BE2C (cell line): ENCODE measurements around the gene GTF2IRD1.
"Not testable (repeated sequence)": the region's sequence is repeated elsewhere in the genome, so short reads cannot be mapped to it uniquely, and the experiment has no call there.

ENCODE experiments used
- DNase-seq: peaks from one replicate; pipeline ENCODE4 v3.0.0-alpha.2; 2020
- H3K27me3 ChIP-seq: fragments of 250-450 bp; sonication (Bioruptor Pico); 2 replicates; pipeline ENCODE4 v1.5.1; 2020; ENCODE audit warnings: mild to moderate bottlenecking
- H3K36me3 ChIP-seq: fragments of 250-450 bp; sonication (Bioruptor Pico); 2 replicates; pipeline ENCODE4 v1.5.1; 2020; ENCODE audit warnings: mild to moderate bottlenecking
- H3K4me1 ChIP-seq: fragments of 250-450 bp; sonication (Bioruptor Pico); 2 replicates; pipeline ENCODE4 v1.5.1; 2020
- H3K4me3 ChIP-seq: 2 replicates; pipeline ENCODE4 v1.5.1; 2011; ENCODE audit warnings: low read depth, low read length
- H3K9me3 ChIP-seq: fragments of 250-450 bp; sonication (Bioruptor Pico); 2 replicates; pipeline ENCODE4 v1.5.1; 2020
- TF ChIP-seq, protein P1 (sequence below): IDR thresholded peaks from 2 replicates; pipeline ENCODE4 v1.5.1; 2012; ENCODE audit warnings: mild to moderate bottlenecking, low read depth, low read length

Gene GTF2IRD1

DNA sequence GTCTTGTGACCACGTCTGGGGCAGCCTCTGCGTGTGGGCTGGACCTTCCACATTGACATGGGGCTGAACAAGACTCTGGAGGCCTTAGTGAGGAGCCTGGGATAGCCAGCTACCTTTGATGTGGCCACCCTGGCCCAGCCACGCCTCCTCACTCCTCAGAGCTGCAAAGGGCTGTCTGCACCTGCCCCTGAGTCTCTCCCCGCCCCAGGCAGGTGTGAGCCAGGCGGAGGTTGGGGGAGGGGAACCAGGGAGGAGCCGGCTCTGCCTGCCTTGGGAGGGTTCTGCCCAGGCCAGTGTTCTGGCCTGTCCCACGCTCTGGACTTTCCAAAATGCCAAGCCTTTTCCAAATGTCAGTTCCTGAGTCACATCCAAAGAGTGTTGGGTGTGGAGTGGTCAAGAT lies 72.2 kb downstream of the GTF2IRD1 start:
- TF ChIP-seq, protein P1, sequence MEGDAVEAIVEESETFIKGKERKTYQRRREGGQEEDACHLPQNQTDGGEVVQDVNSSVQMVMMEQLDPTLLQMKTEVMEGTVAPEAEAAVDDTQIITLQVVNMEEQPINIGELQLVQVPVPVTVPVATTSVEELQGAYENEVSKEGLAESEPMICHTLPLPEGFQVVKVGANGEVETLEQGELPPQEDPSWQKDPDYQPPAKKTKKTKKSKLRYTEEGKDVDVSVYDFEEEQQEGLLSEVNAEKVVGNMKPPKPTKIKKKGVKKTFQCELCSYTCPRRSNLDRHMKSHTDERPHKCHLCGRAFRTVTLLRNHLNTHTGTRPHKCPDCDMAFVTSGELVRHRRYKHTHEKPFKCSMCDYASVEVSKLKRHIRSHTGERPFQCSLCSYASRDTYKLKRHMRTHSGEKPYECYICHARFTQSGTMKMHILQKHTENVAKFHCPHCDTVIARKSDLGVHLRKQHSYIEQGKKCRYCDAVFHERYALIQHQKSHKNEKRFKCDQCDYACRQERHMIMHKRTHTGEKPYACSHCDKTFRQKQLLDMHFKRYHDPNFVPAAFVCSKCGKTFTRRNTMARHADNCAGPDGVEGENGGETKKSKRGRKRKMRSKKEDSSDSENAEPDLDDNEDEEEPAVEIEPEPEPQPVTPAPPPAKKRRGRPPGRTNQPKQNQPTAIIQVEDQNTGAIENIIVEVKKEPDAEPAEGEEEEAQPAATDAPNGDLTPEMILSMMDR = no peak
- Histone ChIP-seq H3K27me3 (no peaks in the 10 kb centered on the region), H3K9me3 (no peaks in the 10 kb centered on the region; the same call in 1 of the 2 replicates), H3K4me3 (no peak overlapping the region), H3K36me3 (peaks cover 21% of the 10 kb centered on the region), H3K4me1 (no peaks in the 10 kb centered on the region)
- DNase-seq = no peak

DNA sequence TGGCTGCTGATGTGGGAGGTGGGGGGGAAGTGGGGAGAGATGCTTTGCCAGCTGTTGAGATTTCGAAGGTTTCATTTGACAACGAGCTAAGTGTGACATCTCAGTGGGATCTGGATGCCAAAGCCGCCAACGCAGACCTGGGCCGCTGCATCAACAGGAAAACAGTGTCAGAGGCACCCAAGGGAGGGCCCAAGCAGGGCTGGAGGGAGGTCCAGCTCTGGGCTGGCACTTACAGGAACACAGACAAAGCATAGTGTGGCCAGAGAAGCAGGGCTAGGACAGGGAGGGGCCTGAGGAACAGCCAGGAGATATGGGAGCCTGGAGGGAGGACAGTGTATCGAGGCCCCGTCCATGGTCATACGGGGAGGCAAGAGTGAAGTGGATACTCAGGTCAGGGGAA lies 73.1 kb downstream of the GTF2IRD1 start:
- Histone ChIP-seq H3K4me3 (no peak overlapping the region), H3K36me3 (peaks cover 18% of the 10 kb centered on the region), H3K9me3 (no peaks in the 10 kb centered on the region; the same call in 1 of the 2 replicates), H3K4me1 (no peaks in the 10 kb centered on the region), H3K27me3 (no peaks in the 10 kb centered on the region)
- TF ChIP-seq, protein P1 = no peak
- no peak for DNase-seq

DNA sequence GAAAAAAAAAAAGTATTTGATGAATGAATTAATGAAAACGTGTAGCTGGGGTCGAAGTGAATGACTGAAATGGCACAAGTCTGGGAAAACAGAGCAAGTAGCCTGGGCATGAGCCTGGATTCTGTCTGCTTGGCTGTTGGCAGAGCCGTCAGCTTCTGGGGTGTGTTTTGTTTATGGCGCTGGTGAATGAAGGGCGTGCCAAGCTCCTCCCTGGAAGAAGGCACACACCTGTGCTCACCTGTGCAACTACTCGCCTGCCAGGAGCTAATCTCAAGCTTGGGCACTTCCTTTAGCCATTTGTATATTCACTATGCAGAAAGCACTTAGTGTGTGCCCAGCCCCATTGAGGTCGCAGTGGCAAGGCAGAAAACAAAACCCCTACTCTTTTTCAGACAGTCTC lies 74.1 kb downstream of the GTF2IRD1 start:
- Histone ChIP-seq H3K9me3 (no peaks in the 10 kb centered on the region), H3K27me3 (no peaks in the 10 kb centered on the region), H3K4me1 (no peaks in the 10 kb centered on the region), H3K36me3 (peaks cover 18% of the 10 kb centered on the region), H3K4me3 (no peak overlapping the region)
- TF ChIP-seq, protein P1 = no peak
- no peak for DNase-seq

DNA sequence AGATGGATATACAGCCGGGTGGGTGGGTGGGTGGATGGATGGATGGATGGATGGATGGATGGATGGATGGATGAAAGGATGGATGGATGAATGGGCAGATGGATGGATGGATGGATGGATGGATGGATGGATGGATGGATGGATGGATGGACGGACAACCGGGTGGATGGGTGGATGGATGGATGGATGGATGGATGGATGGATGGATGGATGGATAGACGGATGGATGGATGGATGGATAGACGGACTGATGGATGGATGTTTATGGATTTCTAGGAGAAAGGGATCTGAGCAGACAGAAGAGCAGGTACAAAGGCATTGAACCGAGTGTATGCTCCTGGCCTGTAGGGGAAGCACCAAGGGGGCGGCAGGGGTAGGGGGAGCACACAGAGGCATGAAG lies 75.1 kb downstream of the GTF2IRD1 start:
- H3K4me3 ChIP-seq, H3K4me1 ChIP-seq, DNase-seq, H3K27me3 ChIP-seq, H3K9me3 ChIP-seq: not testable (repeated sequence)
- H3K36me3 ChIP-seq = peaks cover 22% of the 10 kb centered on the region

DNA sequence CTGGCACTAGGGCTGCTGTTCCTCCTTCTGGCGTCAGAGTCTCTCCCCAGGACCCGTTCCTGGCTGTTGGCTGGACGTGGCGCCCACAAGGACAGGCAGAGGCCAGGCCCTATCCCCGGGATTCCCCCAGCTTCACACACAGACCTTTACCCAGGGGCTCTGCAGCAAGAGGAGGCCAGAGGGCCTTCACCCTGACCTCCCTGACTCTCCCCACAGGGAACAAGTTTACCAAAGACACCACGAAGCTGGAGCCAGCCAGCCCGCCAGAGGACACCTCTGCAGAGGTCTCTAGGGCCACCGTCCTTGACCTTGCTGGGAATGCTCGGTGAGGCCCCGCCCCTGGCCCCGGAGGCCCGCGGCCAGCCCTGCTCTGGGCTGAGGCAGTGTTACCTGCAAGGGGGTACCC lies 82.2 kb downstream of the GTF2IRD1 start:
- DNase-seq = no peak
- Histone ChIP-seq H3K36me3 (peaks cover 19% of the 10 kb centered on the region), H3K4me3 (no peak overlapping the region), H3K27me3 (no peaks in the 10 kb centered on the region), H3K4me1 (no peaks in the 10 kb centered on the region), H3K9me3 (no peaks in the 10 kb centered on the region)
- TF ChIP-seq, protein P1 = no peak

DNA sequence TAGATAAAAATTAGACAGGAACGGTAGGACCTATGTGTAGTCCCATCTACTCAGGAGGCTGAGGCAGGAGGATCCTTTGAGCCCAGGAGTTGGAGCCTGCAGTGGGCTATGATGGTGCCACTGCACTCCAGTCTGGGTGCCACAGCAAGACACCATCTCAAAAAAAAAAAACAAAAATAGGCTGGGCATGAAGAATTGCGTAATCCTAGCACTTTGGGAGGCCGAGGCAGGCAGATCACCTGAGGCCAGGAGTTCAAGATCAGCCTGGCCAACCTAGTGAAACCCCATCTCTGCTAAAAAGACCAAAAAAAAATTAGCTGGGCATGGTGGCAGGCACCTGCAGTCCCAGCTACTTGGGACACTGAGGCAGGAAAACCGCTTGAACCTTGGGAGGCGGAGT lies 88.2 kb downstream of the GTF2IRD1 start:
- H3K9me3 ChIP-seq, DNase-seq, H3K4me3 ChIP-seq, H3K4me1 ChIP-seq, H3K27me3 ChIP-seq: not testable (repeated sequence)
- H3K36me3 ChIP-seq = peaks cover 10% of the 10 kb centered on the region

DNA sequence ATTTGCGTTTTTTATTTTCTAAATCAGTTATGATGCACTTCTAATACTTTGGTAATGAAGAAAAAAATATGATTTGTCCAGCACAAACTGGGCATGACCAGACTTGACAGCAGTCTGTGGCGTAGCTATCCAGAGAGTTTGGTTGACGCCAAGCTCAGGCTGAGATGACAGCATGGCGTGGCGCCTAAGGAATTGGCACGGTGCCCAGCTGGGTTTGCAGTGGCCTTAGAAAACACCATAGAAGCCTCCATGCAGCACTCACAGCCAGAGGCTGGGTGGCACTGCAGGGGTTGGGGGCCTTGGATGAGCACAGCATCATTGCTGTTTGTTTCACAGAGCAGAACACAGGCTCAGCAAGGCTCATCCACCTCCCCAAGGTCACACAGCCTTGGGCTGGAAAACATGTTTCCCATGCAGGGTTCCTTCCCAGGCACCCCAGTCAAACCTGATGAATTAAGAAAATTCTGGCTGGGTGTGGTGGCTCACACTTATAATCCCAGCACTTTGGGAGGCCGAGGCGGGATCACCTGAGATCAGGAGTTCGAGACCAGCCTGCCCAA lies 88.9 kb downstream of the GTF2IRD1 start:
- peaks cover 10% of the 10 kb centered on the region for H3K36me3 ChIP-seq
- no peaks in the 10 kb centered on the region for H3K9me3 ChIP-seq
- H3K27me3 ChIP-seq = no peaks in the 10 kb centered on the region
- no peaks in the 10 kb centered on the region for H3K4me1 ChIP-seq
- TF ChIP-seq, protein P1 = no peak
- peak; percentile 84 for DNase-seq
- H3K4me3 ChIP-seq = no peak overlapping the region
